ENCODE data around the gene LGR6.

Gene LGR6

DNA sequence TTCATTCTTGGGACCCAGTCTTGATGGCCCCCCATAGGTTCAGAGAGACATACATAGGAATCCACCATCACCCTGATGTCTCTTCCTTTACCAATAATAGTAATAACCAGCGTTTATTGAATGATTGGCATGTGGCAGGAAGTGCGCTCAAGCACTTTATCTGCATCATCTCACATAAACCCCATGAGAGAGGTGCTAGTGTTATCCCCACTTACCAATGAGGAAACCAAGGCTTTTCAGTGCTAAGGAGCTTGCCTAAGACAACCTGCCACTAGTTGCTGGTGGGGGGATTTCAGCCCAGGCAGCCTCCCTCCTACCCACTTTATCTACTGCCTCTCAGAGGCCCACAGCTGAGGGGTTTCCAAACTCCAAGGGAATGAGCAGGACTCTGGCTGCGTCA, 7.7 kb downstream of the LGR6 start:
- Histone ChIP-seq H3K9me3 (ENCODE audit: control insufficient read depth, low read length) (no peaks in the 10 kb centered on the region), H3K36me3 (ENCODE audit: control insufficient read depth, insufficient read depth, low read length) (no peaks in the 10 kb centered on the region), H3K4me3 (ENCODE audit: insufficient read depth, low read depth, low read length) (no peak overlapping the region), H3K27me3 (ENCODE audit: control insufficient read depth, insufficient read depth, low read length, poor library complexity, severe bottlenecking) (peaks cover 3% of the 10 kb centered on the region), H3K27ac (ENCODE audit: insufficient read depth, low read depth, low read length, poor library complexity, severe bottlenecking) (no peak overlapping the region), H3K4me1 (ENCODE audit: control insufficient read depth, insufficient read depth, low read length) (no peaks in the 10 kb centered on the region)
- 93 to 97% methylated on average over 3 of the region's 3 CpGs for WGBS, 2 experiments

DNA sequence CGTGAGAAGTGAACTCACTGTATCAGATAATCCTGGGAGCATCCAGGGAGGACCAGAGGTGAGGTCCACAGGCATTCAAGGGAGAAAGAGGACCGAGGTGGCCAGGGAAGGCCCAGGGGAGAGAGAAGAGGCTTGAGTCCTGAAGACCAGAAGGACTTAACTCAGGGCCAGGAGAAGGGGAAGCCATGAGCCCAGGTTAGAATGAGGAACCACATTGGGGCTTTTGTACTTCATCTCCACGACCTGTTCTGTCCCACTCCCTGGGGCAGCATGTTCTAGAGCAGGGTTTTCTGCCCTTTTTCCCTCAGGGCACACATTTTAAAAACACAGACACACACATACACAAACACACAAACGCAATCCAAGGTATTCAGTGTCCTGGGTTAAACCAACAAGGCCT, 8.4 kb downstream of the LGR6 start:
- WGBS, 2 experiments = 80 to 87% methylated on average over 4 of the region's 4 CpGs
- Histone ChIP-seq H3K36me3 (ENCODE audit: control insufficient read depth, insufficient read depth, low read length) (no peaks in the 10 kb centered on the region), H3K27ac (ENCODE audit: insufficient read depth, low read depth, low read length, poor library complexity, severe bottlenecking) (no peak overlapping the region), H3K4me1 (ENCODE audit: control insufficient read depth, insufficient read depth, low read length) (no peaks in the 10 kb centered on the region), H3K27me3 (ENCODE audit: control insufficient read depth, insufficient read depth, low read length, poor library complexity, severe bottlenecking) (no peaks in the 10 kb centered on the region), H3K4me3 (ENCODE audit: insufficient read depth, low read depth, low read length) (no peak overlapping the region), H3K9me3 (ENCODE audit: control insufficient read depth, low read length) (no peaks in the 10 kb centered on the region)

DNA sequence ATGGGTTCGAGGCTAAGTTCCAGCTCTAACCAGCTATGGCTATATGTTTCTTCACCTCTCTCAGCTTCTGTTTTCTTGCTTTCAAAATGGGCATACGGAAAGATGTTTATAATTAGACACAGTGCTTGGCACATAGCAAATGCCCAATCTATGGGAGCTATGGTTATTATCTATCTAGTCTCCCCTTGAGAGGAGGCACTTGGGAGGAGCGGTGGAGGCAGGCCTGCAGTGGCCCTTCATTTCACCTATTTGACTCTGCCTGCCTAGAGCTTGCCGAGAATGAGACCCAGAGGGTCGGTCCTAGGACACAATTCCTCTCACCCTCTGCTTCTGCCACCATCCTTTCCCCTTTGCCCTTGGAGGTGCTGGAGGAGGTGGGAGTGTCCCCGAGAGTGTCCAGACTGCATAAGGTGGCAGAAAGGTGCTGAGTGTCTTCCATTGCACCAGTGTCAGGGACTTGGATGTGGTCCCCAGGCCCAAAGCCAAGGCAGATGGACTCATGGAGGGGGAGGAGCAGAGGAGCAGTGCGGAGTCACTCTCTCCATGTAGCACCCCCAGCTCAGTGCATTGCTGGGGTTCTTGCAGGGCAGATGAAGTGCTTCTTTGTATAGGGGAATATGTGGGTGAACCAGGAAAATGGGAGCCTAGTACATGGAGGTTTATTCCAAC, 9.0 kb downstream of the LGR6 start:
- WGBS, 2 experiments = 94% methylated on average over 7 of the region's 7 CpGs
- Histone ChIP-seq H3K4me1 (ENCODE audit: control insufficient read depth, insufficient read depth, low read length) (no peaks in the 10 kb centered on the region), H3K36me3 (ENCODE audit: control insufficient read depth, insufficient read depth, low read length) (no peaks in the 10 kb centered on the region), H3K27ac (ENCODE audit: insufficient read depth, low read depth, low read length, poor library complexity, severe bottlenecking) (no peak overlapping the region), H3K27me3 (ENCODE audit: control insufficient read depth, insufficient read depth, low read length, poor library complexity, severe bottlenecking) (no peaks in the 10 kb centered on the region), H3K9me3 (ENCODE audit: control insufficient read depth, low read length) (no peaks in the 10 kb centered on the region), H3K4me3 (ENCODE audit: insufficient read depth, low read depth, low read length) (no peak overlapping the region)

DNA sequence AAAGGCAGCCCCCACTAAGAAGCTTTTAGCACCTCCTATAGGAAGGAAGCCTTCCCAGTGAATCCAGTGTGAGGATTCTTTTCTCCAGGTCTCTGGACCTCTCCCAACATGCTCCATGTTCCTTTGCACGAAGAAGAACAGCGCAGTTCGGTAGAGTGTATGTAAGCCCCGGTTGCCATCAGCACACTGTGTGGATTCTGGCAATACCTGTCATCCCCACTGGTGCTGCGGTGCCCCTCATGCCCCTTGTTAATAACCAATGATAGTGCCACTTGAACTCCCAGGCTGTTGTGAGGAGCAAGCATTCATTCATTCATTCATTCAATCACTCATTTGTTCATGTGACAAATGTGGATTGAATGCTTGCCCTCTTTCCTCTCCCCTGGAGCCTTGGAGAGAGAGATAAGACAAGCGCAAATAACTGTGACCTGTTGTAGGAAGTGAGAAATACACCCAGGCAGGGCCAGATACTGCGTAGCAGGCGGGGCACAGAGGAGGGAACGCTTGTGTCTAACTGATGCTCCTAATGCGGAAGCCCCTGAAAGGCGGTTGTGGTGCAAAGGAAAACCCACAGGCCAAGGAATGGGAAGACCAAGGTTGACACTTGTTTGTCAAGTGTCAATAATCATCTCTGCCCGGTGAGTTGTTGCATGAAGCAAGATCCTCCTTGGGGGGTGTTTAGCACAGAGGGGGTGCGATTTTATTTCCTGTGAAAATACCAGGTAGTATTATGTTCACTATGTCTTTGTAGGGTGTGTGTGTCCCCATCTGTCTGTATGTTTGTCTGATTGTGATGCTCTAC, 9.8 kb downstream of the LGR6 start:
- no peak overlapping the region for H3K27ac ChIP-seq (ENCODE audit: insufficient read depth, low read depth, low read length, poor library complexity, severe bottlenecking)
- 92 to 95% methylated on average over 13 of the region's 13 CpGs for WGBS, 2 experiments
- H3K36me3 ChIP-seq (ENCODE audit: control insufficient read depth, insufficient read depth, low read length) = no peaks in the 10 kb centered on the region
- H3K27me3 ChIP-seq (ENCODE audit: control insufficient read depth, insufficient read depth, low read length, poor library complexity, severe bottlenecking) = no peaks in the 10 kb centered on the region
- peaks cover 6% of the 10 kb centered on the region for H3K4me1 ChIP-seq (ENCODE audit: control insufficient read depth, insufficient read depth, low read length)
- no peak overlapping the region for H3K4me3 ChIP-seq (ENCODE audit: insufficient read depth, low read depth, low read length)
- H3K9me3 ChIP-seq (ENCODE audit: control insufficient read depth, low read length) = no peaks in the 10 kb centered on the region

DNA sequence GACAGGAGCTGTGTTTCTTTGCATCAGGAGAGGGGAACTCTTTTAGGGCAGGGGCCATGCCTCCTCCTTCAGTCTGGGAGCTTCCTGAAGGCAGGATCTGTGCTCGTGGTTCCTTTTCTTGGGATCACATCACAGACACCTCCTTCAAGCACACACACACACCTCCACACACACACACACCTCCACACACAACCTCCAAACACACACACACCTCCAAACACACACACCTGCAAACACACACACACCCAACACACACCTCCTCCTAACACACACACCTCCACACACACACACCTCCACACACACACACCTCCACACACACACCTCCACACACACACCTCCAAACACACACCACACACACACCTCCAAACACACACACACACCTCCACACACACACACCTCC, 10.5 kb downstream of the LGR6 start:
- no peaks in the 10 kb centered on the region for H3K27me3 ChIP-seq (ENCODE audit: control insufficient read depth, insufficient read depth, low read length, poor library complexity, severe bottlenecking)

DNA sequence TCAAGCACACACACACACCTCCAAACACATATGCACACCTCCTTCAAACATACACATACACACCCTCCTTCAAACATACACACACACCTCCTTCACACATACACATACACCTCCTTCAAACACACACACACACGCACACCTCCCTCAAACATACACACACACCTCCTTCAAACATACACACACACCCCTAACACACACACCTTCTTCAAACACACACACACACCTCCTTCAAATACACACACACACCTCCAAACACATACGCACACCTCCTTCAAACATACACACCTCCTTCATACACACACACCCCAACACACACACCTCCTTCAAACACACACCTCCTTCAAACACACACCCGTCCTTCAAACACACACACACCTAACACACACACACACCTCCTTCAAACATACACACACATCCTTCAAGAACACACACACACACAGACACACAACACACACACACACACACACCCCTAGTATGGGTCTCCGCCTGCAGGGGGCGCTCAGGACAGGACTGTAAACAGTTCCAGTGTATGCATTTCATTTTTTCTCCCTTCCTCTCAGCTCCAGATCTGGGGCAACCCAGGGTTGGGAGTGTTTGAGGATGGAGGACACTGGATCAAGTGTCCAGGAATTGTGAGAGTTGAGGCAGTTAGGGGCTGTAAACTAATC, 12.1 kb downstream of the LGR6 start:
- Histone ChIP-seq H3K36me3 (ENCODE audit: control insufficient read depth, insufficient read depth, low read length) (no peaks in the 10 kb centered on the region), H3K9me3 (ENCODE audit: control insufficient read depth, low read length) (no peaks in the 10 kb centered on the region), H3K27me3 (ENCODE audit: control insufficient read depth, insufficient read depth, low read length, poor library complexity, severe bottlenecking) (no peaks in the 10 kb centered on the region), H3K4me3 (ENCODE audit: insufficient read depth, low read depth, low read length) (no peak overlapping the region), H3K27ac (ENCODE audit: insufficient read depth, low read depth, low read length, poor library complexity, severe bottlenecking) (no peak overlapping the region), H3K4me1 (ENCODE audit: control insufficient read depth, insufficient read depth, low read length) (peaks cover 6% of the 10 kb centered on the region)
- WGBS, 2 experiments = 68 to 73% methylated on average over 5 of the region's 5 CpGs

More for the DNA sequence above, 10.5 kb downstream of the LGR6 start:
- Histone ChIP-seq H3K4me1 (ENCODE audit: control insufficient read depth, insufficient read depth, low read length) (peaks cover 6% of the 10 kb centered on the region), H3K27ac (ENCODE audit: insufficient read depth, low read depth, low read length, poor library complexity, severe bottlenecking) (no peak overlapping the region), H3K9me3 (ENCODE audit: control insufficient read depth, low read length) (no peaks in the 10 kb centered on the region), H3K4me3 (ENCODE audit: insufficient read depth, low read depth, low read length) (no peak overlapping the region), H3K36me3 (ENCODE audit: control insufficient read depth, insufficient read depth, low read length) (no peaks in the 10 kb centered on the region)
- 59 to 68% methylated on average over 1 of the region's 1 CpG for WGBS, 2 experiments

DNA sequence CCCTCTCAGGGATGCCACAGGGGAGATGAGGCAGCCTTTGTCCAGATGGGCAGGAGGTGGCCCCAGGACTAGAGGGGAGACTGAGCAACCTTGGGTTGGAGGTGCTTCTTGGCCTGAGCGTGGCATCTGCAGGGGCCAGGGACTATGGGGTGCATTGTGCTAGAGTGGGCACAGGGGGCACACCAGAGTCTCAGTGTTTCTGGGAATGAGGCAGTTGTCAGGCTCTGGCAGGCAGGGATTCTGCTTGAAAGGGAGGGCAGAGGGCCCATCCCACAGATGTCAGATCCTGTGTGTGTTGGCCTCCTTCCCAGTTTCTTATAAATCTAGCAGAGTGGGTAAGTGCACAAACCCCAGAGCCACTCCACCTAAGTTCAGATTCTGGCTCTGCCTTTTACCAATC, 13.7 kb downstream of the LGR6 start:
- Histone ChIP-seq H3K27me3 (ENCODE audit: control insufficient read depth, insufficient read depth, low read length, poor library complexity, severe bottlenecking) (no peaks in the 10 kb centered on the region), H3K36me3 (ENCODE audit: control insufficient read depth, insufficient read depth, low read length) (no peaks in the 10 kb centered on the region), H3K4me1 (ENCODE audit: control insufficient read depth, insufficient read depth, low read length) (peaks cover 6% of the 10 kb centered on the region), H3K4me3 (ENCODE audit: insufficient read depth, low read depth, low read length) (no peak overlapping the region), H3K27ac (ENCODE audit: insufficient read depth, low read depth, low read length, poor library complexity, severe bottlenecking) (no peak overlapping the region), H3K9me3 (ENCODE audit: control insufficient read depth, low read length) (no peaks in the 10 kb centered on the region)
- WGBS, 2 experiments = 59 to 68% methylated on average over 1 of the region's 1 CpG

DNA sequence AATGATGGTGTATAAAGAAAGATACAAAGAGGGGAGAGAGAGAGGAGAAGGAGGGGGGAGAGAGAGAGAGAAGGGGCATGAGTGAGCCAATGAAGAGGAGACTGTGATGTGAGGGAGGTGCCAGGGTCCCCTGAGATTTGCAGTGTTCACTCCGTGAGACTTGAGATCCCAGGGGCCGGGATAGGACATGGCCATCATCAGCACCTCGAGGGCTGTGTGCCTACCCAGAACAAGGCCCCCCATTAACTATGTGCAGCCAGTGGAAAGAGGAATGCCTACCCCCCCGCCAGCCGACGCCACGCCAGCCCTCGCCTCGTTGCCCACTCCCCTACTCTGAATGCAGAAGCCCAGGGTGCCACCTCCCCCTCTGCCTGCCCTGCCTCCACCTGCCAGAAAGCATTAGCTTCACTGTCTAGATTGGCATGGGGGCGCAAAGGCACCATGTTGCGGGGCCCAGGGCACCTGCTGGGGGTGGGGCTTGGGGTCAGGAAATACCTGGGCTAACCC, 14.8 kb downstream of the LGR6 start:
- Histone ChIP-seq H3K4me3 (ENCODE audit: insufficient read depth, low read depth, low read length) (no peak overlapping the region), H3K36me3 (ENCODE audit: control insufficient read depth, insufficient read depth, low read length) (no peaks in the 10 kb centered on the region), H3K9me3 (ENCODE audit: control insufficient read depth, low read length) (no peaks in the 10 kb centered on the region), H3K4me1 (ENCODE audit: control insufficient read depth, insufficient read depth, low read length) (peaks cover 6% of the 10 kb centered on the region), H3K27me3 (ENCODE audit: control insufficient read depth, insufficient read depth, low read length, poor library complexity, severe bottlenecking) (peaks cover 7% of the 10 kb centered on the region), H3K27ac (ENCODE audit: insufficient read depth, low read depth, low read length, poor library complexity, severe bottlenecking) (no peak overlapping the region)
- 79 to 84% methylated on average over 11 of the region's 11 CpGs for WGBS, 2 experiments

DNA sequence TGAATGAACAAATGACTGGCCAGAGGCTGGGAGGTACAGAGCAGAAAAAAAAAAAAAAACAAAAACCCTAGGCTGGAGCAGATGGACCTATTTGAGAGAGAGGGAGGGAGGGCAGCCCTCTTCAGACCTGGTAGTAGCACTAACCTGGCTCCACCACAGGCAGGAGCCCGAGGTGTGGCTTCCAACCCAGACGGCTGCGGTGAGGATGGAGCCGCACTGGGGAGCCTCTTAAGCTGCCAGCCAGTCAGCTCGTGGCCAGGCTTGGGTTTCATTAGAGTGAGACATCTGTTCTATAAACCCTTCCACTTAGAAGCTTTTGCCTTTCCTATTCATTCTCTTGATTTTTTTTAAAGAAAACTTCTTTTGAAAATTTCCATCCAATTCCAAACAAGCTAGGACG, 16.8 kb downstream of the LGR6 start:
- Histone ChIP-seq H3K4me1 (ENCODE audit: control insufficient read depth, insufficient read depth, low read length) (peaks cover 6% of the 10 kb centered on the region), H3K9me3 (ENCODE audit: control insufficient read depth, low read length) (no peaks in the 10 kb centered on the region), H3K27ac (ENCODE audit: insufficient read depth, low read depth, low read length, poor library complexity, severe bottlenecking) (no peak overlapping the region), H3K36me3 (ENCODE audit: control insufficient read depth, insufficient read depth, low read length) (no peaks in the 10 kb centered on the region), H3K27me3 (ENCODE audit: control insufficient read depth, insufficient read depth, low read length, poor library complexity, severe bottlenecking) (peaks cover 25% of the 10 kb centered on the region), H3K4me3 (ENCODE audit: insufficient read depth, low read depth, low read length) (no peak overlapping the region)
- 39 to 49% methylated on average over 6 of the region's 6 CpGs for WGBS, 2 experiments

DNA sequence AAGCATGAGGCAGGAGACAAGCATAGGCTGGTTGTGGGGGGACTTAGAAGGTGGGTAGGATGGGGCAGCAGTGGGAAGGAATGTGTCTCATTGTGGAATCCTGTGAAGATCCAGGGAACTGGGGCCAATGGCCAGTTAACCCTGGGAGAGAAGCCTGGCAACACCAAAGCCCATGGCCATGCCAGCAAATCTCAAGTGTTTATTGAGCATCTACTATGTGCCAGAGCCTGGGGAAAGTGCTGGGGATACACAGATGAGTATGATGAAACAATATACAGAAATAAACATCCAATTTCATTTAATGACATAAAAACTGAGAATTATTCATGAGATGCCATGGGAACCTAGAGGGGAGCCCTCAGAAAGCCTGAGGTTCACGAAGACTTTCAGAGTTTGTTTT, 17.4 kb downstream of the LGR6 start:
- no peak overlapping the region for H3K4me3 ChIP-seq (ENCODE audit: insufficient read depth, low read depth, low read length)
- H3K27me3 ChIP-seq (ENCODE audit: control insufficient read depth, insufficient read depth, low read length, poor library complexity, severe bottlenecking) = peaks cover 30% of the 10 kb centered on the region
- 86 to 96% methylated on average over 1 of the region's 1 CpG for WGBS, 2 experiments
- peaks cover 6% of the 10 kb centered on the region for H3K4me1 ChIP-seq (ENCODE audit: control insufficient read depth, insufficient read depth, low read length)
- no peak overlapping the region for H3K27ac ChIP-seq (ENCODE audit: insufficient read depth, low read depth, low read length, poor library complexity, severe bottlenecking)
- H3K36me3 ChIP-seq (ENCODE audit: control insufficient read depth, insufficient read depth, low read length) = no peaks in the 10 kb centered on the region
- no peaks in the 10 kb centered on the region for H3K9me3 ChIP-seq (ENCODE audit: control insufficient read depth, low read length)
